Measurements from ENCODE around the gene CLCF1. TPM values are rescaled to one million over a fixed set of nuclear protein-coding genes. Genes with fewer than 3 reads are reported as not detected.
"Not testable (repeated sequence)": the region's sequence is repeated elsewhere in the genome, so short reads cannot be mapped to it uniquely, and the experiment has no call there.

CLCF1 gene
- total RNA-seq, 6 donors from 2014 or later, result 3.7 to 29.5 (median 6.0) TPM

- H3K9me3 ChIP-seq, result no peaks in the 10 kb centered on the region
- no peak for ATAC-seq (ENCODE audit: low FRiP score in 2 of 2)
- no peaks in the 10 kb centered on the region for H3K36me3 ChIP-seq
- H3K4me1 ChIP-seq, result peaks cover 4 to 9% (median 7%) of the 10 kb centered on the region in 4 donors
- no peak for DNase-seq
- no peak overlapping the region for H3K4me3 ChIP-seq
- TF ChIP-seq POLR2AphosphoS5 (IDR thresholded peaks at IDR 0.05) (no peak), CTCF (IDR thresholded peaks at IDR 0.05) (no peak), POLR2A (IDR thresholded peaks at IDR 0.05) (no peak), EP300 (IDR thresholded peaks at IDR 0.05) (no peak)
- WGBS, 2 donors, result 94 to 95% methylated on average over 7 of the region's 7 CpGs
- no peak overlapping the region for H3K27ac ChIP-seq
- no peaks in the 10 kb centered on the region for H3K27me3 ChIP-seq
Observed at GRCh38 chr11:67323526-67323925, 49.9 kb downstream of the CLCF1 start.

GRCh38 chr11:67322049-67322448 is 51.3 kb downstream of the CLCF1 start:
- WGBS, 2 donors, result 91 to 95% methylated on average over 3 of the region's 3 CpGs
- TF ChIP-seq POLR2AphosphoS5 (IDR thresholded peaks at IDR 0.05), result no peak
- TF ChIP-seq CTCF (IDR thresholded peaks at IDR 0.05), result no peak
- no peak for TF ChIP-seq EP300 (IDR thresholded peaks at IDR 0.05)
- no peak for TF ChIP-seq POLR2A (IDR thresholded peaks at IDR 0.05)
- H3K27ac ChIP-seq, result no peak overlapping the region

GRCh38 chr11:67321313-67321871 is 52.0 kb downstream of the CLCF1 start:
- Histone ChIP-seq H3K27me3 (no peaks in the 10 kb centered on the region), H3K4me3 (no peak overlapping the region), H3K27ac (no peak overlapping the region), H3K4me1 (peaks cover 12 to 15% (median 14%) of the 10 kb centered on the region in 4 donors), H3K36me3 (no peaks in the 10 kb centered on the region), H3K9me3 (no peaks in the 10 kb centered on the region)
- 84 to 86% methylated on average over 6 of the region's 6 CpGs for WGBS, 2 donors
- no peak for ATAC-seq (ENCODE audit: low FRiP score in 2 of 2)
- DNase-seq, result no peak
- no peak for TF ChIP-seq EP300 (IDR thresholded peaks at IDR 0.05)
- no peak for TF ChIP-seq POLR2AphosphoS5 (IDR thresholded peaks at IDR 0.05)
- TF ChIP-seq CTCF (IDR thresholded peaks at IDR 0.05), result no peak
- no peak for TF ChIP-seq POLR2A (IDR thresholded peaks at IDR 0.05)

More at GRCh38 chr11:67322049-67322448, 51.3 kb downstream of the CLCF1 start:
- Histone ChIP-seq H3K27me3 (no peaks in the 10 kb centered on the region), H3K36me3 (no peaks in the 10 kb centered on the region), H3K9me3 (no peaks in the 10 kb centered on the region), H3K4me1 (peaks cover 9 to 15% (median 12%) of the 10 kb centered on the region in 4 donors), H3K4me3 (no peak overlapping the region)
- no peak for DNase-seq
- ATAC-seq (ENCODE audit: low FRiP score in 2 of 2), result no peak

- H3K36me3 ChIP-seq, result no peaks in the 10 kb centered on the region
- H3K9me3 ChIP-seq, result no peaks in the 10 kb centered on the region
- TF ChIP-seq POLR2AphosphoS5 (IDR thresholded peaks at IDR 0.05), result no peak
- no peak for TF ChIP-seq EP300 (IDR thresholded peaks at IDR 0.05)
- TF ChIP-seq CTCF (IDR thresholded peaks at IDR 0.05), result no peak
- TF ChIP-seq POLR2A (IDR thresholded peaks at IDR 0.05), result no peak
- no peak overlapping the region for H3K4me3 ChIP-seq
- H3K4me1 ChIP-seq, result peaks cover 13 to 16% (median 14%) of the 10 kb centered on the region in 4 donors
- ATAC-seq (ENCODE audit: low FRiP score in 2 of 2), result no peak
- 71 to 83% methylated on average over 2 of the region's 2 CpGs for WGBS, 2 donors
- H3K27ac ChIP-seq, result no peak overlapping the region
- no peak for DNase-seq
- no peaks in the 10 kb centered on the region for H3K27me3 ChIP-seq
Observed at GRCh38 chr11:67320691-67321090, 52.7 kb downstream of the CLCF1 start.

- no peak overlapping the region for H3K27ac ChIP-seq
- 76 to 85% methylated on average over 3 of the region's 3 CpGs for WGBS, 2 donors
- no peaks in the 10 kb centered on the region for H3K27me3 ChIP-seq
- DNase-seq, result no peak
- no peak for TF ChIP-seq POLR2AphosphoS5 (IDR thresholded peaks at IDR 0.05)
- TF ChIP-seq POLR2A (IDR thresholded peaks at IDR 0.05), result no peak
- TF ChIP-seq CTCF (IDR thresholded peaks at IDR 0.05), result no peak
- TF ChIP-seq EP300 (IDR thresholded peaks at IDR 0.05), result no peak
- no peak for ATAC-seq (ENCODE audit: low FRiP score in 2 of 2)
- H3K4me3 ChIP-seq, result no peak overlapping the region
- H3K36me3 ChIP-seq, result no peaks in the 10 kb centered on the region
- H3K9me3 ChIP-seq, result no peaks in the 10 kb centered on the region
- peaks cover 13 to 16% (median 14%) of the 10 kb centered on the region in 4 donors for H3K4me1 ChIP-seq
Observed at GRCh38 chr11:67320011-67320410, 53.4 kb downstream of the CLCF1 start.

GRCh38 chr11:67318876-67319275 is 54.5 kb downstream of the CLCF1 start:
- DNase-seq; H3K27me3 ChIP-seq; H3K9me3 ChIP-seq; H3K36me3 ChIP-seq; ATAC-seq (ENCODE audit: low FRiP score in 2 of 2); H3K27ac ChIP-seq: not testable (repeated sequence)
- WGBS, 2 donors, result 84 to 85% methylated on average over 11 to 12 of the region's 12 CpGs
- peak overlapping the region in 2 of 4 donors; percentile 76 to 98 for H3K4me3 ChIP-seq
- H3K4me1 ChIP-seq, result peaks cover 13 to 16% (median 14%) of the 10 kb centered on the region in 4 donors

Measured in upper lobe of left lung (tissue), 6 donors.